GM23338 (cell line): Measurements from ENCODE around the gene RASA3. TPM values are rescaled to one million over a fixed set of nuclear protein-coding genes. Genes with fewer than 3 reads are reported as not detected.

Experiments used
- ATAC-seq: fragments of 200-7000 bp; cut with Tn5 transposase; 3 replicates; pipeline ENCODE4 v1.9.1; 2020
- DNase-seq: peaks from one replicate; pipeline ENCODE4 v3.0.0-alpha.2; 2015; ENCODE audit warnings: low spot score
- H2AFZ ChIP-seq: fragments of 200-600 bp; sonication (generic); 2 replicates; pipeline ENCODE4 v1.8.0; 2016; ENCODE audit warnings: antibody characterized with exemption, mild to moderate bottlenecking, moderate library complexity
- H3F3A ChIP-seq: fragments of 200-600 bp; sonication (generic); replicated peaks from 2 replicates; pipeline ENCODE4 v1.8.0; 2017; ENCODE audit warnings: antibody characterized with exemption, mixed run types, low read depth
- H3K27ac ChIP-seq: fragments of 200-600 bp; sonication (generic); 2 replicates; pipeline ENCODE4 v1.6.1; 2016; ENCODE audit warnings: low read depth
- H3K27me3 ChIP-seq: fragments of 200-600 bp; sonication (generic); 2 replicates; pipeline ENCODE4 v1.8.0; 2016; ENCODE audit warnings: mild to moderate bottlenecking, mixed run types, moderate library complexity; ENCODE audit not compliant: insufficient read depth
- H3K36me3 ChIP-seq: fragments of 200-600 bp; sonication (generic); 2 replicates; pipeline ENCODE4 v1.8.0; 2016; ENCODE audit warnings: mild to moderate bottlenecking; ENCODE audit not compliant: insufficient read depth
- H3K4me1 ChIP-seq: fragments of 200-600 bp; sonication (generic); 2 replicates; pipeline ENCODE4 v1.8.0; 2016; ENCODE audit warnings: mild to moderate bottlenecking, moderate library complexity; ENCODE audit not compliant: insufficient read depth
- H3K4me2 ChIP-seq: fragments of 200-600 bp; sonication (generic); 2 replicates; pipeline ENCODE4 v1.7.1; 2017; ENCODE audit warnings: mixed run types
- H3K4me3 ChIP-seq: fragments of 200-600 bp; sonication (generic); 2 replicates; pipeline ENCODE4 v1.6.1; 2016; ENCODE audit warnings: mixed run types
- H3K79me2 ChIP-seq: fragments of 200-600 bp; sonication (generic); replicated peaks from 2 replicates; pipeline ENCODE4 v1.8.0; 2017; ENCODE audit warnings: mild to moderate bottlenecking; ENCODE audit not compliant: insufficient read depth
- H3K9me2 ChIP-seq: fragments of 200-600 bp; sonication (generic); 2 replicates; pipeline ENCODE4 v1.8.0; 2017; ENCODE audit not compliant: insufficient read depth
- H4K20me1 ChIP-seq: fragments of 200-600 bp; sonication (generic); replicated peaks from 2 replicates; pipeline ENCODE4 v1.8.0; 2017; ENCODE audit warnings: mild to moderate bottlenecking; ENCODE audit not compliant: insufficient read depth
- H3K27ac Mint-ChIP-seq: 2 replicates; pipeline ENCODE4 v1.8.0; 2020; ENCODE audit warnings: inconsistent platforms, mild to moderate bottlenecking, moderate library complexity, mixed read lengths
- H3K27me3 Mint-ChIP-seq: 3 replicates; pipeline ENCODE4 v1.8.0; 2022; ENCODE audit warnings: low read depth, mild to moderate bottlenecking, moderate library complexity, mixed read lengths, inconsistent platforms; ENCODE audit not compliant: insufficient read depth, poor library complexity
- H3K36me3 Mint-ChIP-seq: 3 replicates; pipeline ENCODE4 v1.8.0; 2021; ENCODE audit warnings: low read depth, mild to moderate bottlenecking, inconsistent platforms, moderate library complexity, mixed read lengths
- H3K4me1 Mint-ChIP-seq: 3 replicates; pipeline ENCODE4 v1.8.0; 2020; ENCODE audit warnings: mild to moderate bottlenecking, inconsistent platforms, mixed read lengths
- H3K4me3 Mint-ChIP-seq: 3 replicates; pipeline ENCODE4 v1.8.0; 2021; ENCODE audit warnings: moderate library complexity, mild to moderate bottlenecking, inconsistent platforms, mixed read lengths
- H3K9me3 Mint-ChIP-seq: 3 replicates; pipeline ENCODE4 v1.8.0; 2020; ENCODE audit warnings: moderate library complexity, mild to moderate bottlenecking, inconsistent platforms, mixed read lengths
- CREB1 ChIP-seq: fragments of 250-450 bp; sonication (Bioruptor Pico); IDR thresholded peaks from 2 replicates; pipeline ENCODE4 v1.5.0; 2020; ENCODE audit warnings: low read depth, mild to moderate bottlenecking, moderate library complexity
- ETS1 ChIP-seq: IDR thresholded peaks from 2 replicates; pipeline ENCODE4 v1.6.1; 2016; ENCODE audit warnings: antibody characterized with exemption
- EZH2 ChIP-seq: fragments of 200-600 bp; sonication (generic); IDR thresholded peaks from one replicate; pipeline ENCODE4 v1.8.0; 2017; ENCODE audit warnings: antibody characterized with exemption, mild to moderate bottlenecking, low read depth; ENCODE audit not compliant: unreplicated experiment
- EZH2phosphoT487 ChIP-seq: fragments of 200-600 bp; sonication (generic); IDR thresholded peaks from one replicate; pipeline ENCODE4 v1.8.1; 2018; ENCODE audit warnings: antibody characterized with exemption; ENCODE audit not compliant: unreplicated experiment
- JUNB ChIP-seq: IDR thresholded peaks from one replicate; pipeline ENCODE4 v1.6.1; 2016; ENCODE audit warnings: antibody characterized with exemption; ENCODE audit not compliant: unreplicated experiment
- NANOG ChIP-seq: IDR thresholded peaks from 2 replicates; pipeline ENCODE4 v1.6.1; 2016; ENCODE audit warnings: antibody characterized with exemption, borderline replicate concordance
- POLR2AphosphoS5 ChIP-seq: IDR thresholded peaks from 2 replicates; pipeline ENCODE4 v1.6.1; 2016; ENCODE audit warnings: antibody characterized with exemption, low read depth
- STAT1 ChIP-seq: IDR thresholded peaks from one replicate; pipeline ENCODE4 v1.6.1; 2016; ENCODE audit warnings: antibody characterized with exemption; ENCODE audit not compliant: unreplicated experiment
- ZNF114 ChIP-seq: fragments of 250-450 bp; sonication (Bioruptor Pico); IDR thresholded peaks from 2 replicates; pipeline ENCODE4 v1.5.0; 2020; ENCODE audit warnings: mild to moderate bottlenecking, moderate library complexity
- ZNF331 ChIP-seq: fragments of 250-450 bp; sonication (Bioruptor Pico); IDR thresholded peaks from 2 replicates; pipeline ENCODE4 v1.5.0; 2020; ENCODE audit warnings: low read depth, mild to moderate bottlenecking, moderate library complexity
- polyA plus RNA-seq: library from polyadenylated mRNA; unstranded; fragments of >200 nt; fragmentation: Nextera tagmentation; extraction: Ambion mirVana; gene quantifications from 2 replicates; pipeline ENCODE4 v1.2.1, GENCODE V29; 2016
- total RNA-seq: library from RNA; depleted of rRNA; stranded (reverse); fragments of >200 nt; shearing (Covaris generic); gene quantifications from 2 replicates; pipeline ENCODE4 v1.2.3, GENCODE V29; 2014
- TF ChIP-seq, protein P1 (sequence below): IDR thresholded peaks from one replicate; pipeline ENCODE4 v1.6.1; 2018; ENCODE audit warnings: antibody characterized with exemption; ENCODE audit not compliant: unreplicated experiment
- TF ChIP-seq, protein P2 (sequence below): fragments of 250-450 bp; sonication (Bioruptor Pico); IDR thresholded peaks from 2 replicates; pipeline ENCODE4 v1.5.0; 2020; ENCODE audit warnings: mild to moderate bottlenecking, moderate library complexity

Gene RASA3
- total and polyA plus RNA-seq, 2 experiments from 2014 or later, result 11.2 to 20.7 TPM

DNA sequence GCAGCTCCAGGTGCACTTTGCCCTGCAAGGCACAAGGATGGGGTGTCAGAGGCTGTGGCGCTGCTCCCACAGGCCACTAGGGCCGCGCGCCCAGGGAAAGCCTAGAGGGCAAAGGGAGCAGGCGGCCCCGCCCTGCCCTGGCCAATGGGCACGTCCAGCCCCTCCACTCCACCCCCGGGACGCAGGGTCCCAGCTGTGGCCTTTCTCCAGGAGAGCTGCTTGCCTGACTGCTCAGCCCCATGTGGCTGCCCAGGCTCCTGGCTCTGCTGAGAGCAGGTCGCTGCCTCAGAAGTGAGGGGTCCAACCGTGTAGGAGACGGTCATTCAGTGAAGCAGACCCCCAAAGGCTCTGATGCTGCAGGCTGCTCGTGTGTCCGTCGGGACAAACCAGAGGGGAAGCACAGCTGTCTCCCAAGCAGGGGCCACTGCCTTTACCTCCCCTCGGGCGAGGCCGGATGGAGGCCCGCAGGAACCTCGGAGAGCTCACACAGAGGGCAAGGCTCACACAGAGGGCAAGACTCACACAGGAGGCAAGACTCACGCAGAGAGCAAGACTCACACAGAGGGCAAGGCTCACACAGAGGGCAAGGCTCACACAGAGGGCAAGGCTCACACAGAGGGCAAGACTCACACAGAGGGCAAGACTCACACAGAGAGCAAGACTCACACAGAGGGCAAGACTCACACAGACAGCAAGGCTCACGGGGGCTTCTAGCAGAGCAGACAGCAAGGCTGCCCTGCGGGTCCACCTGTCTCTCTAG lies 102.4 kb downstream of the RASA3 start:
- Histone ChIP-seq H3K36me3 (no peaks in the 10 kb centered on the region), H3K4me2 (no peak overlapping the region), H3F3A (no peaks in the 10 kb centered on the region), H3K27ac (no peak overlapping the region), H4K20me1 (no peaks in the 10 kb centered on the region; the same call in 1 of the 2 replicates), H3K27me3 (no peaks in the 10 kb centered on the region), H2AFZ (no peak overlapping the region), H3K79me2 (peaks cover 4% of the 10 kb centered on the region; the same call in 1 of the 2 replicates), H3K4me3 (no peak overlapping the region), H3K4me1 (no peaks in the 10 kb centered on the region), H3K9me2 (no peaks in the 10 kb centered on the region)
- Mint-ChIP-seq H3K27ac (no peak overlapping the region), H3K4me3 (no peak overlapping the region), H3K4me1 (peaks cover 10% of the 10 kb centered on the region), H3K27me3 (peaks cover 2% of the 10 kb centered on the region), H3K36me3 (peaks cover 11% of the 10 kb centered on the region), H3K9me3 (peaks cover 10% of the 10 kb centered on the region; the same call in 2 of the 3 replicates)
- TF ChIP-seq ETS1, result no peak
- TF ChIP-seq ZNF114, result no peak
- TF ChIP-seq, protein P1, sequence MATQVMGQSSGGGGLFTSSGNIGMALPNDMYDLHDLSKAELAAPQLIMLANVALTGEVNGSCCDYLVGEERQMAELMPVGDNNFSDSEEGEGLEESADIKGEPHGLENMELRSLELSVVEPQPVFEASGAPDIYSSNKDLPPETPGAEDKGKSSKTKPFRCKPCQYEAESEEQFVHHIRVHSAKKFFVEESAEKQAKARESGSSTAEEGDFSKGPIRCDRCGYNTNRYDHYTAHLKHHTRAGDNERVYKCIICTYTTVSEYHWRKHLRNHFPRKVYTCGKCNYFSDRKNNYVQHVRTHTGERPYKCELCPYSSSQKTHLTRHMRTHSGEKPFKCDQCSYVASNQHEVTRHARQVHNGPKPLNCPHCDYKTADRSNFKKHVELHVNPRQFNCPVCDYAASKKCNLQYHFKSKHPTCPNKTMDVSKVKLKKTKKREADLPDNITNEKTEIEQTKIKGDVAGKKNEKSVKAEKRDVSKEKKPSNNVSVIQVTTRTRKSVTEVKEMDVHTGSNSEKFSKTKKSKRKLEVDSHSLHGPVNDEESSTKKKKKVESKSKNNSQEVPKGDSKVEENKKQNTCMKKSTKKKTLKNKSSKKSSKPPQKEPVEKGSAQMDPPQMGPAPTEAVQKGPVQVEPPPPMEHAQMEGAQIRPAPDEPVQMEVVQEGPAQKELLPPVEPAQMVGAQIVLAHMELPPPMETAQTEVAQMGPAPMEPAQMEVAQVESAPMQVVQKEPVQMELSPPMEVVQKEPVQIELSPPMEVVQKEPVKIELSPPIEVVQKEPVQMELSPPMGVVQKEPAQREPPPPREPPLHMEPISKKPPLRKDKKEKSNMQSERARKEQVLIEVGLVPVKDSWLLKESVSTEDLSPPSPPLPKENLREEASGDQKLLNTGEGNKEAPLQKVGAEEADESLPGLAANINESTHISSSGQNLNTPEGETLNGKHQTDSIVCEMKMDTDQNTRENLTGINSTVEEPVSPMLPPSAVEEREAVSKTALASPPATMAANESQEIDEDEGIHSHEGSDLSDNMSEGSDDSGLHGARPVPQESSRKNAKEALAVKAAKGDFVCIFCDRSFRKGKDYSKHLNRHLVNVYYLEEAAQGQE, result no peak
- TF ChIP-seq POLR2AphosphoS5, result no peak
- no peak for TF ChIP-seq EZH2phosphoT487
- no peak for TF ChIP-seq STAT1
- TF ChIP-seq ZNF331 (CRISPR knock-in tag), result no peak
- TF ChIP-seq EZH2, result no peak
- TF ChIP-seq NANOG, result no peak
- no peak for TF ChIP-seq CREB1 (CRISPR knock-in tag)
- TF ChIP-seq JUNB, result no peak
- TF ChIP-seq, protein P2, sequence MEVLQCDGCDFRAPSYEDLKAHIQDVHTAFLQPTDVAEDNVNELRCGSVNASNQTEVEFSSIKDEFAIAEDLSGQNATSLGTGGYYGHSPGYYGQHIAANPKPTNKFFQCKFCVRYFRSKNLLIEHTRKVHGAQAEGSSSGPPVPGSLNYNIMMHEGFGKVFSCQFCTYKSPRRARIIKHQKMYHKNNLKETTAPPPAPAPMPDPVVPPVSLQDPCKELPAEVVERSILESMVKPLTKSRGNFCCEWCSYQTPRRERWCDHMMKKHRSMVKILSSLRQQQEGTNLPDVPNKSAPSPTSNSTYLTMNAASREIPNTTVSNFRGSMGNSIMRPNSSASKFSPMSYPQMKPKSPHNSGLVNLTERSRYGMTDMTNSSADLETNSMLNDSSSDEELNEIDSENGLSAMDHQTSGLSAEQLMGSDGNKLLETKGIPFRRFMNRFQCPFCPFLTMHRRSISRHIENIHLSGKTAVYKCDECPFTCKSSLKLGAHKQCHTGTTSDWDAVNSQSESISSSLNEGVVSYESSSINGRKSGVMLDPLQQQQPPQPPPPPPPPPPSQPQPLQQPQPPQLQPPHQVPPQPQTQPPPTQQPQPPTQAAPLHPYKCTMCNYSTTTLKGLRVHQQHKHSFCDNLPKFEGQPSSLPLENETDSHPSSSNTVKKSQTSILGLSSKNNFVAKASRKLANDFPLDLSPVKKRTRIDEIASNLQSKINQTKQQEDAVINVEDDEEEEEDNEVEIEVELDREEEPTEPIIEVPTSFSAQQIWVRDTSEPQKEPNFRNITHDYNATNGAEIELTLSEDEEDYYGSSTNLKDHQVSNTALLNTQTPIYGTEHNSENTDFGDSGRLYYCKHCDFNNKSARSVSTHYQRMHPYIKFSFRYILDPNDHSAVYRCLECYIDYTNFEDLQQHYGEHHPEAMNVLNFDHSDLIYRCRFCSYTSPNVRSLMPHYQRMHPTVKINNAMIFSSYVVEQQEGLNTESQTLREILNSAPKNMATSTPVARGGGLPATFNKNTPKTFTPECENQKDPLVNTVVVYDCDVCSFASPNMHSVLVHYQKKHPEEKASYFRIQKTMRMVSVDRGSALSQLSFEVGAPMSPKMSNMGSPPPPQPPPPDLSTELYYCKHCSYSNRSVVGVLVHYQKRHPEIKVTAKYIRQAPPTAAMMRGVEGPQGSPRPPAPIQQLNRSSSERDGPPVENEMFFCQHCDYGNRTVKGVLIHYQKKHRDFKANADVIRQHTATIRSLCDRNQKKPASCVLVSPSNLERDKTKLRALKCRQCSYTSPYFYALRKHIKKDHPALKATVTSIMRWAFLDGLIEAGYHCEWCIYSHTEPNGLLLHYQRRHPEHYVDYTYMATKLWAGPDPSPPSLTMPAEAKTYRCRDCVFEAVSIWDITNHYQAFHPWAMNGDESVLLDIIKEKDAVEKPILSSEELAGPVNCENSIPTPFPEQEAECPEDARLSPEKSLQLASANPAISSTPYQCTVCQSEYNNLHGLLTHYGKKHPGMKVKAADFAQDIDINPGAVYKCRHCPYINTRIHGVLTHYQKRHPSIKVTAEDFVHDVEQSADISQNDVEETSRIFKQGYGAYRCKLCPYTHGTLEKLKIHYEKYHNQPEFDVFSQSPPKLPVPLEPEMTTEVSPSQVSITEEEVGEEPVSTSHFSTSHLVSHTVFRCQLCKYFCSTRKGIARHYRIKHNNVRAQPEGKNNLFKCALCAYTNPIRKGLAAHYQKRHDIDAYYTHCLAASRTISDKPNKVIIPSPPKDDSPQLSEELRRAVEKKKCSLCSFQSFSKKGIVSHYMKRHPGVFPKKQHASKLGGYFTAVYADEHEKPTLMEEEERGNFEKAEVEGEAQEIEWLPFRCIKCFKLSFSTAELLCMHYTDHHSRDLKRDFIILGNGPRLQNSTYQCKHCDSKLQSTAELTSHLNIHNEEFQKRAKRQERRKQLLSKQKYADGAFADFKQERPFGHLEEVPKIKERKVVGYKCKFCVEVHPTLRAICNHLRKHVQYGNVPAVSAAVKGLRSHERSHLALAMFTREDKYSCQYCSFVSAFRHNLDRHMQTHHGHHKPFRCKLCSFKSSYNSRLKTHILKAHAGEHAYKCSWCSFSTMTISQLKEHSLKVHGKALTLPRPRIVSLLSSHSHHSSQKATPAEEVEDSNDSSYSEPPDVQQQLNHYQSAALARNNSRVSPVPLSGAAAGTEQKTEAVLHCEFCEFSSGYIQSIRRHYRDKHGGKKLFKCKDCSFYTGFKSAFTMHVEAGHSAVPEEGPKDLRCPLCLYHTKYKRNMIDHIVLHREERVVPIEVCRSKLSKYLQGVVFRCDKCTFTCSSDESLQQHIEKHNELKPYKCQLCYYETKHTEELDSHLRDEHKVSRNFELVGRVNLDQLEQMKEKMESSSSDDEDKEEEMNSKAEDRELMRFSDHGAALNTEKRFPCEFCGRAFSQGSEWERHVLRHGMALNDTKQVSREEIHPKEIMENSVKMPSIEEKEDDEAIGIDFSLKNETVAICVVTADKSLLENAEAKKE (CRISPR knock-in tag), result no peak
- no peak for DNase-seq
- peak; percentile 76 for ATAC-seq
